ENCODE measurements around the gene FHIT.

- TF ChIP-seq CTCF (IDR thresholded peaks at IDR 0.05) (no peak), POLR2A (IDR thresholded peaks at IDR 0.05) (no peak)
These were observed 543.7 kb downstream of the FHIT start for GRCh38 chr3:60707452-60708020.

Measured in ovary (tissue), 3 donors.